Stimulated activated CD8-positive, alpha-beta memory T cell treated with anti-CD3 and anti-CD28 coated beads, Interleukin-7, amount 100 ng/mL, for 4 hours (primary cell): ENCODE results near the gene HES2.
"Not testable (repeated sequence)": the region's sequence is repeated elsewhere in the genome, so short reads cannot be mapped to it uniquely, and the experiment has no call there.

Source experiments
- DNase-seq, 2 donors: peaks; one replicate each; pipeline ENCODE4 v3.0.0-alpha.2; 2020; ENCODE audit warnings: low read depth in 2 of 2

HES2 gene

GRCh38 chr1:6454856-6455751, 35.4 kb upstream of the HES2 start:
- DNase-seq, result no peak

GRCh38 chr1:6453895-6454855, 34.5 kb upstream of the HES2 start:
- DNase-seq, result not testable (repeated sequence)

DNA sequence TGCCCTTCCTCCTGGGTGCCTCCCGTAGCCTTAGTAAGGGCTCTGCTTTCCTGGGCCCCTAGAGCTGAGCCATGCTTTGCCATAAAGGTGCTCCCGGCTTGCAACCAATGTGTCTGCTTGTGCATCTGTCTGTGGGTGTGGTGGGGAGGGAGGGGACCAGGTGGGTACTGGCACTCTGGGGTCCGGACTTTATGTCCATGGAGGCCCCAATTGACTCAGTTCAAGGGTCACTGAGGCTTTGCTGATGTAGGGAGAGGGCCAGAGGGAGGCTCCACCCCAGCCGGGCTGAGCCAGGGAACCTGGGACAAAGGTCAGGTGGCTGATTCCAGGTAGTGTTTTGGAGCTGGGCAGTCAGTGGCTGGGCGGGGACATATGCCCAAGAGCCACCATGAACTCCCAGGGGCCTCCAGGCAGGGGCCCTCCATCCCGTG, 31.2 kb upstream of the HES2 start:
- DNase-seq, result no peak

- DNase-seq, result not testable (repeated sequence)
Measured at GRCh38 chr1:6450486-6450885, 30.8 kb upstream of the HES2 start.

GRCh38 chr1:6450005-6450450, 30.3 kb upstream of the HES2 start:
- DNase-seq, result no peak

- no peak for DNase-seq
Measured at GRCh38 chr1:6448749-6449631, 29.3 kb upstream of the HES2 start.

GRCh38 chr1:6447818-6448748, 28.4 kb upstream of the HES2 start:
- DNase-seq, result no peak

- DNase-seq, result no peak
Measured at GRCh38 chr1:6447016-6447817, 27.5 kb upstream of the HES2 start.

GRCh38 chr1:6446665-6447015, 26.9 kb upstream of the HES2 start:
- DNase-seq, result no peak

DNA sequence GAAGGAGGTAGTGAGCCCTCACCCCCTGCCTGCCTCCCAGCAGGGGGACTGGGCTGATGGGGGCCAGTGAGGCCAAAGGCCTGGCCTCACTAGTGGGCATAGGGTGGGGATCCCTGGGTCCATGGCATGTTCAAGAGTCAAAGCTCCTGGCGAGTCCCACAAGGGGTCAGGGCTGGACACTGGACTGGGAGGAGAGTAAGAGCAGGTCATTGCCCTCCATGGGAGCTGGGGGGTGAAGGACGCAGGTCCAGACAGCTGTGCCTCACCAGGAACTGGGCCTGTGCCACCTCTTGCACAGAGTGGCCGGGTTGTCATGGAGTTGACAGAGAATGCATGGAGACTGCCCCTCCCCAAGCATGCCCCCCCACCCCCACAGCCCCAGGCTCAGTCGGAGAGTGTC, 26.2 kb upstream of the HES2 start:
- DNase-seq, result not testable (repeated sequence)

GRCh38 chr1:6445062-6445763, 25.5 kb upstream of the HES2 start:
- DNase-seq, result no peak

DNA sequence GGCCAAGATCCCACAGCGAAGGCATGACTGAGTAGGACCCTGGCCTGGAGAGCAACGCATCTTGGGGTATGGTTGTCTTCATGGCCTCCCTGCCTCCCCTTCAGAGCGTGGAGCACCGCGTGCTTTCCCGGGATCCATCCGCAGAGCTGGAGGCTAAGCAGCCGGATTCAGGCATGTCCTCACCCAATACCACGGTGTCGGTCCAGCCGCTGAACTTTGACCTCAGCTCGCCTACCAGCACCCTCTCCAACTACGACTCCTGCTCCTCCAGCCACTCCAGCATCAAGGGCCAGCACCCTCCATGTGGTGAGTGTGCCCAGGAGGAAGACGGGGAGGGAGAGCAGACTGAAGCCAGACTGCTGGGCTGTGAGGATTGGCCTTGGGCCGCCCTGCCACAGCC, 24.7 kb upstream of the HES2 start:
- DNase-seq, result no peak

GRCh38 chr1:6443339-6444115, 23.8 kb upstream of the HES2 start:
- DNase-seq, result no peak

DNA sequence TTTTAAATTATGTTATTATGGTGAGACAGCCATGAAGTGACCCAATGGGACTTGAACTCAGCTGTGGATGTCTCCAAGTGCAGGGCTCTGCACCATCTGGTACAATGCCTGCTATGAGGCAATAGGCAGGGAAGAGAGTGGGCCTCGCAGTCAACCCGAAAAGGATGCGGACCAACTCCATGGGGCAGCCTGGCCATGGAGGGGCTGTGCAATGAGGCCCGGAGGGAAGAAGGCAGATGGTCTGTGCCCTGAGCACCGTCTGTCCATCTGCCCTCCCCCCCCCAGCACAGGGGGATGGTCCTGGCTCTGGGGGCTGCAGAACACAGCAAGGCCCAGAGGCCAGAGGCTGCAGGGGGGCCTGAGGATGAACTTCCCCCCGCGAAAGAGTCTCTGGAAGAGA, 21.9 kb upstream of the HES2 start:
- DNase-seq, result no peak

GRCh38 chr1:6440198-6441126, 20.7 kb upstream of the HES2 start:
- peak in 1 of 2 donors; percentile 71 for DNase-seq

DNA sequence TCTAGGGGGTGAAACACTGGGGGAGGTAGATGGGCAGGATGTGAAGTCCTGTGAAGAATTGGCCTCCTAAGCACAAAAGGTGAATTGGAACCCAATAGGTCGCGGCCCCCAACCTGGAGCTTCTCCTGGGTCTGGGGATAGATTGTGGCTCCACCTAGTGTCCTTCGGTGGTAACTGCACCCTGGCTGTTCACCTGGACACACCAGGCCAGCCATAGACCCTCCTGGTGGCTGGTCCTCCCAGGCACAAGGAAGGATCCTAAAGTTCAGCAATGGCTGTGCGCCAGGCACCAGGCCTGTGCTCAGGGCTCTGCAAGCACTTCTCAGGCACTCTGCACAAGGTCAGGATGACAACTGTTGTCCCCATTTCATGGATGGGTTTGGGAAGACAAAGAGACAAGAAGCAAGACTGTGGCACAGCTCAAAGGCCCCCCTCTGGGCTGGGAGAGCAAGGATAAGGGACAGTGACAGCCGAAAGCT, 18.4 kb upstream of the HES2 start:
- peak; percentile 52 to 54 for DNase-seq
